ENCODE measurements around the gene PRKCD.
"Not testable (repeated sequence)": the region's sequence is repeated elsewhere in the genome, so short reads cannot be mapped to it uniquely, and the experiment has no call there.

PRKCD gene

DNA sequence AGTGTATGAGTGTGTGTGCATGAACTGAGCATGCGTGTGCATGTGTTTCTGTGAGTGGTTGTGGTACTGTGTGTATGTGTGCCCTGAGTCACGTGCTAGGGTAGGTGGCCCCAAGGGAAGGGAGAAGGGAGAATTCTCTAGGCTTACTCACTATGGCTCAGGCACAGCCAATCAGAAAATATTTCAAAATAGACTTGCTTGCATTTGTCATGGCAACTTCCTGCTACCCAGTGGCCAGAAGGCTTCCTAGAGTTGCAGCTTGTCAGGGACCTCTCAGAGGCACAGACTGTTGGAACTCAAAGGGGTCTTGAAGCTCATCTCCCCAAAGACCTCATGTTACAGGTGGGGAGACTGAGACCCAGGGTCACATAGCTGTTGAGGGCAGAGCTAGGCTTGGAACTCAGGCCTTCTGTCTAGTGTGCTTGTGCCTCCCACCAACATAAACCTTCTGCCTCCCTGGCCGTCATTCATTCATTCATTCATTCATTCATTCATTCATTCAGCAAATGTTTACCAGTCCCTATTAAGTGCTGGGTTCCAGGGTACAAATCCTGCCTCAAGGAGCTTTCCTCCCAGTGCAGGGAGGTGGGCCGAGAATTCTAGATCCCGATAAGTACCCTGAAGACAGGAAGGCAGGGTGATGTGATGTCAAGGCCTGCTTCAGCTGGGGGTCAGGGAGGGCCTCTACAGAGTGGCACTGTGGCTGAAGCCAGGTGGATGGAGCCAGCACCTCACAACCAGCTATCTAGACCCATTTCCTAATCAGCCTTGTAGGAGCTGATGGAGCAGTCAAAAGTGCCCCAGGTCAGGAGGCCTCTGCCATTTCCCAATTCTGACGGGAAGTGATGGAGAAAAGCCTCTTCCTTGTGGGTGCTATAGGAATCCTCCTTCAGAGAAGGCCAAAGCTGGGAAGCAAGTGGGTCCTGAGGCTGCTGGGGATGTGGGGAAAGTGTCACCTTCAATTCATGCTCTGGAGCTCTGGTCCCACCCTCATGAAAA lies 19.9 kb upstream of the PRKCD start:
- no peak for DNase-seq

DNA sequence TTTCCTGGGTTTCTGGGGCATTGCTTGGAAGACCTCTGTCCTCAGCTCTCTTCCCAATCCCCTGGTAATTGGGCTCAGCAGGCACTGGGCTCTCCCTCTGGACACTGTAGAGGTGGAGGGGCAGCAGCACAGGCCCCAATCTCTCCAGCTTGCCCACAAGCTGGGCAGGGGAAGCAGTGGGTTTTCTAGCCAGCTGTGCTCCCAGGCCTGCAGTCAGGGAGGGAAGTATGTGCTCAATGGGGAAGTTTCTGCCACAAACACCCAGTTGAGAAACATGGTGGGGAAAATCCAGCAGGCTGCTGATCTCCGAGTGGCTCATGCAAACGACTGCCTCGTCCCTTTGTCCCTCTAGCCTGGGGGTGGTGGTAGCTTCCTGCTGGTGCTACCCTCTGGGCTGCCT lies 18.0 kb upstream of the PRKCD start:
- no peak for DNase-seq

GRCh38 chr3:53144446-53144845 lies 16.6 kb upstream of the PRKCD start:
- DNase-seq, result no peak

- no peak for DNase-seq
Measured at GRCh38 chr3:53144862-53145712, 15.9 kb upstream of the PRKCD start.

GRCh38 chr3:53145713-53146080 lies 15.3 kb upstream of the PRKCD start:
- no peak for DNase-seq

DNA sequence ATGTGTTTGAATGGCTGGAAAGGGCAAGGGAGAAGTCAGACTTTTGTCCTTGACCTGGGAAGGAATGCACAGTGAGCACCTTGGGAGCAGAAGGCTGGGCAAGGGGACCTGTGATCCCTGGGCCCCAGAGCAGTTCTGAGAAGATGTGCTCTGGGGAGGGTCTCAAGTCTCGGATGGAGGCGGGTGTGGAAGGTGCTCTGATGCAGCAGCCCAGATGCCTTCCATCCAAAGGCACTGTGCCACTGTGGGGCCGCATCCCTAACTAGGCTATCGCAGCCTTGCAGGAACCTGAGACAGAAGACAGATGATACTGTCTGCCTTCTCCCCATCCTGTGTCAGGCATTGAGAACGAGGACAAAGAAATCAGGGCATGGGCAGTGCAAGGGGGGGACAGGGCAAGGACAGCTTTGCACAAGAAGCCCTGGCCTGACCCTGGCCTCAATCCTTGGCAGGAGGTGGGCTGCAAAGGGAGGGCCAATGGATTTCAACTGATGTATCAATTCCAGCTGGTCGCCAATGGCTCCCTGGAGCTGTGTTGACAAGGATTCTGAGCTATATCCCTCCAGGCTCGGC lies 14.6 kb upstream of the PRKCD start:
- no peak for DNase-seq

GRCh38 chr3:53147151-53147902 lies 13.7 kb upstream of the PRKCD start:
- no peak for DNase-seq

- no peak for DNase-seq
Measured at GRCh38 chr3:53147903-53148400, 13.1 kb upstream of the PRKCD start.

DNA sequence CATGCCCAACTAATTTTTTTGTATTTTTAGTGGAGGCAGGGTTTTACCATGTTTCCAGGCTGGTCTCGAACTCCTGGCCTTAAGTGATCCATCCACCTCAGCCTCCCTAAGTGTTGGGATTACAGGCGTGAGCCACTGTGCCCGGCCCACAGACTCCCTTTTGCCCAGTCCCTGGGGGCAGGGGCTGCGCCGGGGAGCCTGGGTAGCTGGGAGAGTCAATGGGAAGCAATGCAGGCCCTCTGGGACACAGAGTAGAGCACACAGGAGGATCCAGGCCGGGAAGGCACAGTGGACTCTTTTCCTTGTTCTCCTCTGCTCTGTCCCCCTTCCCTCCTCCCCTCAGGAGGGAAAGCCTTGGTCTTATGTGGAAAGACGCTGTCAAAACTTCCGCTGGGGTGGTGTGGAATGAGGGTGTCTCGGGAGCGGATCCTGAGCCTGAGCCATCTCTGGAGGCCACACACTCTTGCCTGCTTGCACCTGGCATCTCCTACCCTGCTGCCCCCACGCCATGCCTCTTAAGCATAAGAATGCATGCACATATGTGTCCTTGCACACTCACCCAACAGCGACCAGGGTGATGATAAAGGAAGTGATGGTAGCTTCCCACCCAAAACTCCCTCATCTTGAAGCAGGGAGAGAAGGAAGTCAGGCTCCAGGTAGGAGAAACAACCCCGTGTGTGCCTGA lies 11.9 kb upstream of the PRKCD start:
- no peak for DNase-seq

- DNase-seq, result no peak
Measured at GRCh38 chr3:53149699-53150098, 11.3 kb upstream of the PRKCD start.

GRCh38 chr3:53150247-53151085 lies 10.5 kb upstream of the PRKCD start:
- DNase-seq, result no peak

DNA sequence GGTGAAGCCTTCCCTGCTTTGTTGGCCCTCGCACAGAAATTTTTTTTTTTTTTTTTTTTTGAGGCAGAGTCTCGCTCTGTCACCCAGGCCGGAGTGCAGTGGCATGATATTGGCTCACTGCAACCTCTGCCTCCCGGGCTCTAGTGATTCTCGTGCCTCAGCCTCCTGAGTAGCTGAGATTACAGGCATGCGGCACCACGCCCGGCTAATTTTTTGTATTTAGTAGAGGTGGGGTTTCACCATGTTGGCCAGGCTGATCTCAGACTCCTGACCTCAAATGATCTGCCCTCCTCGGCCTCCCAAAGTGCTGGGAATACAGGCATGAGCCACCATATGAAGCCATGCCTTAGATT lies 9.9 kb upstream of the PRKCD start:
- not testable (repeated sequence) for DNase-seq

- no peak for DNase-seq
Measured at GRCh38 chr3:53151465-53151864, 9.5 kb upstream of the PRKCD start.

GRCh38 chr3:53151870-53152660 lies 8.9 kb upstream of the PRKCD start:
- DNase-seq, result no peak

GRCh38 chr3:53153264-53153823 lies 7.7 kb upstream of the PRKCD start:
- no peak for DNase-seq

DNA sequence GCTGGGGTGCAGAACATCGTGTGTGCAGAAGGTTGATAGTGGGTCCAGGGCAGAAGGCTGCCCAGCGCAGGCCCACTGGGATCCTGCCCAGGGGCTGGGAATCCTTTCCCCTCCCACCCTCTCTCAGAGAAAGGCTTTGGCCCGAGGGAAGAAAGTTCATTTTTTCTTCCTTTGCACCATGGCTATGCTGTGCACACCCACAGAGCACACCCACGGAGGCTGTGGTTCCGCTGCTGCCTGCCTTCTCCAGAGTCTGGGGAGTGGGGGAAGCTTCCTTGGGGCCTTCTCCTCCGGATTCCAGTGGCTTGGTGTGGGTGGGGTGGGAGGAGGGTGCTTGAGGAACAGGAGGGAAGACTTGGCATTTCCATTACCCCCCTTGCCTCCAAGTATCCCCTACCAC lies 7.0 kb upstream of the PRKCD start:
- DNase-seq, result no peak

GRCh38 chr3:53154881-53155285 lies 6.1 kb upstream of the PRKCD start:
- no peak for DNase-seq

DNA sequence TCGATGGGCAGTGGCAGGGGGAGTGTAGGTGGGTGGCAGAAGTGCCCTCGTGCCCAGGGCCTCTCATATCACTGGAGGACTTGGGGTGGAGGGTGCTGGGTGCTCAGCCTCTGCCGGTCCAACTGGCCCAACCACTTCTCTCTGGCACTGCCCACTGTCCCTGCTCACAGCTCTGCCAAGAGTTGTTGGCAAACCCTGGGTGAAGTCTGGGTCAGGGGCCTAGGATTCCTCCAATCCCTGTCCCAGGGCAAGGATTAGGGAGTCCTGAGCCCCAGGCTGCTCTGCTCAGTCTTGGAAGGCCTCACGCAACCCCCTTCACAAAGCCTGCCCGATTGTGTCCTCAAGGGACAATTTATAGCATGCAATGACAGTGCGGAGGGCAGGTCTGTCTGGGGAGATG lies 5.2 kb upstream of the PRKCD start:
- DNase-seq, result no peak

DNA sequence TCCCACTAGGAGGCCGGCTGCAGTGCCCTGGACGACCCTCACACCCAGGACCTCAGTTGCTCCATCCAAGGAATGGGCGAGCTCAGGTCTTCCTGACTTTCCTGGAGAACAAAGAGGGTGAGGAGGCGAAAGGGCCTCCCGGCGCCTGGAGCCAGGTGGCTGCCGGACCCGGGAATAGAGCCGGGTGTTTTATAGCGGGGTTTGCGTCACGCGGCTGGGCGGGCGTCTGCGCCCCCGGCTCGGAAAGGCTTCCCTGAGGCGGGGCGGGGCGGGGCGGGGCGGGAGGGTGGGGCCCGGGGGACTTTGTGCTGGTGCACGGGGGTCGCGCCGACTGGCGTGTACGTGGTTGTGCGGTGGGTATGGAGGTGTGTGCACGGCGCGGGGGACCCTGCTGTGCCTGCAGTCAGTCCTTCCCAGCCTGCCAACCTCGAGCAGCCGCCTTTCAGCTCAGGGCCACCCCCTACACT lies 4.6 kb upstream of the PRKCD start:
- no peak for DNase-seq
